KMS-11 (cell line): Measurements from ENCODE around the gene XRCC6.
"Not testable (repeated sequence)": the region's sequence is repeated elsewhere in the genome, so short reads cannot be mapped to it uniquely, and the experiment has no call there.

Experiments used
- H2AFZ ChIP-seq: fragments of 200-600 bp; sonication (generic); 2 replicates; pipeline ENCODE4 v1.6.1; 2016; ENCODE audit warnings: antibody characterized with exemption, mixed run types, low read depth
- H3K27ac ChIP-seq: fragments of 200-600 bp; sonication (generic); 2 replicates; pipeline ENCODE4 v1.6.1; 2016; ENCODE audit warnings: mild to moderate bottlenecking, mixed run types
- H3K27me3 ChIP-seq: fragments of 200-600 bp; sonication (generic); 2 replicates; pipeline ENCODE4 v1.6.1; 2017; ENCODE audit warnings: mild to moderate bottlenecking, low read depth, mixed run types, moderate library complexity; ENCODE audit not compliant: insufficient read depth
- H3K36me3 ChIP-seq: fragments of 200-600 bp; sonication (generic); 2 replicates; pipeline ENCODE4 v1.6.1; 2017; ENCODE audit warnings: mild to moderate bottlenecking, mixed run types; ENCODE audit not compliant: insufficient read depth
- H3K4me1 ChIP-seq: fragments of 200-600 bp; sonication (generic); 2 replicates; pipeline ENCODE4 v1.6.1; 2016; ENCODE audit warnings: mild to moderate bottlenecking, low read depth, mixed run types; ENCODE audit not compliant: poor library complexity, severe bottlenecking
- H3K4me2 ChIP-seq: fragments of 200-600 bp; sonication (generic); 2 replicates; pipeline ENCODE4 v1.7.0; 2016; ENCODE audit warnings: mild to moderate bottlenecking, mixed run types
- H3K4me3 ChIP-seq: fragments of 200-600 bp; sonication (generic); IDR thresholded peaks from 2 replicates; pipeline ENCODE4 v1.6.1; 2017; ENCODE audit warnings: low read depth, low read length, mixed read lengths; ENCODE audit not compliant: insufficient read depth
- H3K79me2 ChIP-seq: fragments of 200-600 bp; sonication (generic); 2 replicates; pipeline ENCODE4 v1.6.1; 2016; ENCODE audit warnings: low read depth, mixed run types; ENCODE audit not compliant: insufficient read depth
- H3K9ac ChIP-seq: fragments of 200-600 bp; sonication (generic); 2 replicates; pipeline ENCODE4 v1.6.1; 2016; ENCODE audit warnings: mild to moderate bottlenecking, mixed run types
- H4K20me1 ChIP-seq: fragments of 200-600 bp; sonication (generic); 2 replicates; pipeline ENCODE4 v1.6.1; 2016; ENCODE audit warnings: mild to moderate bottlenecking, mixed run types; ENCODE audit not compliant: insufficient read depth
- TF ChIP-seq, protein P1 (sequence below): fragments of 200-600 bp; sonication (generic); conservative IDR thresholded peaks from 2 replicates; pipeline ENCODE4 v1.6.1; 2017; ENCODE audit warnings: low read depth, mild to moderate bottlenecking, antibody characterized with exemption, low read length, moderate library complexity, mixed read lengths

XRCC6 gene

DNA sequence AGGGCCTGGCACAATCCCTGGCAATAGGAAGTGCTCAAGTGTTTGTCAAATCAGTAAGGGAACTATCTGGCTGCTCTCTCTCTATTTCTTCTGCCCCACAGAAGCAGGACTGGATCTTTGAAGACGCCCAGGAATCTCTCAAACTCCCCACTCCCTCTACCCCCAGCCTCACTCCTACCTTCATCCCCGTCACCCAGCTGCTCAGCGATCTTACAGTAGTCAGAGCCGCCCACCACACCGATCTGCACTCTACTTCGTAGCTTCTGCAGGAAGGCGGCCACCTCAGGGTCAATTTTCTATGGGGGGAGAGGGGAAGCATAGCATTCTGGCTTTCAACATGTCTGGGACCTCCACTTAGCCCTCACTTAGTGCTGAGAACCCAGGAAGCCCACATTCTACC lies 35.2 kb upstream of the XRCC6 start:
- Histone ChIP-seq H3K79me2 (no peaks in the 10 kb centered on the region), H4K20me1 (no peaks in the 10 kb centered on the region), H3K27ac (no peak overlapping the region), H3K36me3 (no peaks in the 10 kb centered on the region), H3K4me3 (no peak overlapping the region), H3K27me3 (no peaks in the 10 kb centered on the region), H3K4me2 (no peak overlapping the region), H3K9ac (no peak overlapping the region), H3K4me1 (peaks cover 14% of the 10 kb centered on the region), H2AFZ (no peak overlapping the region)
- TF ChIP-seq, protein P1, sequence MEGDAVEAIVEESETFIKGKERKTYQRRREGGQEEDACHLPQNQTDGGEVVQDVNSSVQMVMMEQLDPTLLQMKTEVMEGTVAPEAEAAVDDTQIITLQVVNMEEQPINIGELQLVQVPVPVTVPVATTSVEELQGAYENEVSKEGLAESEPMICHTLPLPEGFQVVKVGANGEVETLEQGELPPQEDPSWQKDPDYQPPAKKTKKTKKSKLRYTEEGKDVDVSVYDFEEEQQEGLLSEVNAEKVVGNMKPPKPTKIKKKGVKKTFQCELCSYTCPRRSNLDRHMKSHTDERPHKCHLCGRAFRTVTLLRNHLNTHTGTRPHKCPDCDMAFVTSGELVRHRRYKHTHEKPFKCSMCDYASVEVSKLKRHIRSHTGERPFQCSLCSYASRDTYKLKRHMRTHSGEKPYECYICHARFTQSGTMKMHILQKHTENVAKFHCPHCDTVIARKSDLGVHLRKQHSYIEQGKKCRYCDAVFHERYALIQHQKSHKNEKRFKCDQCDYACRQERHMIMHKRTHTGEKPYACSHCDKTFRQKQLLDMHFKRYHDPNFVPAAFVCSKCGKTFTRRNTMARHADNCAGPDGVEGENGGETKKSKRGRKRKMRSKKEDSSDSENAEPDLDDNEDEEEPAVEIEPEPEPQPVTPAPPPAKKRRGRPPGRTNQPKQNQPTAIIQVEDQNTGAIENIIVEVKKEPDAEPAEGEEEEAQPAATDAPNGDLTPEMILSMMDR = no peak

DNA sequence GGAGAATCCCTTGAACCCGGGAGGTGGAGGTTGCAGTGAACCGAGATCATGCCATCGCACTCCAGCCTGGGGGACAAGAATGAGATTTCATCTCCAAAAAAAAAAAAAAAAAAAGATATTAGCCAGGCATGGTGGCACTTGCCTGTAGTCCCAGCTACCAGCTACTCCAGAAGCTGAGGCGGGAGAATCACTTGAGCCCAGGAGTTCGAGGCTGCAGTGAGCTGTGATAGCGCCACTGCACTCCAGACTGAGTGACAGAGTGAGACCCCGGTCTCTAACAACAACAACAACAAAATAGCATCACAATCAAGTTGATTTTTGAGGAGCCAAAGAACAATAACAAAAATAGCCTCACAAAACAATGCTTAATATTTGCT lies 33.8 kb upstream of the XRCC6 start:
- H3K79me2 ChIP-seq = no peaks in the 10 kb centered on the region
- no peak overlapping the region for H3K27ac ChIP-seq
- no peak overlapping the region for H3K4me2 ChIP-seq
- peaks cover 8% of the 10 kb centered on the region for H3K4me1 ChIP-seq
- TF ChIP-seq, protein P1 = no peak
- no peaks in the 10 kb centered on the region for H4K20me1 ChIP-seq
- H3K9ac ChIP-seq = no peak overlapping the region
- no peaks in the 10 kb centered on the region for H3K36me3 ChIP-seq
- no peak overlapping the region for H3K4me3 ChIP-seq
- no peaks in the 10 kb centered on the region for H3K27me3 ChIP-seq
- no peak overlapping the region for H2AFZ ChIP-seq

DNA sequence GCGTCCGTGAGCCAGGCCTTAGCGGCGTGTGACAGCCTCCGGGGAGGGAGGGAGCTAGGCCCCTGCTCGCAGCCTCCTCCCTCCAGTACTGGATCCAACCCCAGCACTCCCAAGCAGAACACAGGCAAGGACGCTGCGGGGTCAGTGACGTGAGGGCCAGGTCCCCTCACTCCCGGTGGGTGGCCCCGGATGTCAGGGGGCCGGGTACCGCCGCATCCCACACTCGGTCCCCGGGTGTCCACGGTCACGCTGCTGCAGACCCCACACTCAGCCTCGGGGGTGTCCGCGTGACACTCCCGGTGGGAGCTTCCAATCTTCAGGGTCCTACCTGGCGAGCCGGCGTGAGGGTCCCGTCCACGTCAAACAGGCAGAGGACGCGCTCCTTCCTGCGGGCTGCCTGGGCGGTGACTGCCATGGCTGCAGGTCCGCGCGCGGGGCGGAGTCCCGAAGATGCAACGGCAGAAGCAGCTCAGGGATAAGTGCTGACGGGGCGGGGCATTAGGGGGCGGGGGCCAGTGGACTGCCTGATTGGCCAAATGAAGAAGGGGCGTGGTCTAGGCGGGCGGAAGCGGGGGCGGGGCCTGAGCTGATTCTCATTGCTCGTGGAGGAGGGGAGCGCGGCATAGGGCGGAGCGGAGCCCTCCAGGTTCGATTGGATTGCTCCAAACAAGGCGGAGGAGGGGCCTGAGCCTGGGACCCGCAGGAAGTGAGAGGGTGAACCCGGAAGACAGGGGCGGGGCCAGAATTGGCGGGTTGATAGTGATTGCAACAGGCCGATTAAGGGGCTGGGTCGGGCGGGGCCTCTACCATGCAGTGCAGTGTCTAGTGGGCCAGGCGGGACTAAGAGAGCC lies 31.5 kb upstream of the XRCC6 start, which contains the start of gene PMM1:
Gene PMM1 (minus strand): TSS at position 450 of the 851 bp plus-strand sequence. CDS start 35 bp downstream, at position 415.
- Histone ChIP-seq H3K4me2 (peak within 1 kb of the TSS; percentile 85), H3K27me3 (no peaks in the 10 kb centered on the region), H3K27ac (no peak within 1 kb of the TSS), H3K4me1 (peaks cover 8% of the 10 kb centered on the region), H3K79me2 (no peaks in the 10 kb centered on the region), H4K20me1 (no peaks in the 10 kb centered on the region), H3K9ac (peak within 1 kb of the TSS; percentile 57; the same call in 1 of the 2 replicates), H2AFZ (peak within 1 kb of the TSS; percentile 81), H3K36me3 (no peaks in the 10 kb centered on the region), H3K4me3 (no peak within 1 kb of the TSS)
- TF ChIP-seq, protein P1 = no peak

DNA sequence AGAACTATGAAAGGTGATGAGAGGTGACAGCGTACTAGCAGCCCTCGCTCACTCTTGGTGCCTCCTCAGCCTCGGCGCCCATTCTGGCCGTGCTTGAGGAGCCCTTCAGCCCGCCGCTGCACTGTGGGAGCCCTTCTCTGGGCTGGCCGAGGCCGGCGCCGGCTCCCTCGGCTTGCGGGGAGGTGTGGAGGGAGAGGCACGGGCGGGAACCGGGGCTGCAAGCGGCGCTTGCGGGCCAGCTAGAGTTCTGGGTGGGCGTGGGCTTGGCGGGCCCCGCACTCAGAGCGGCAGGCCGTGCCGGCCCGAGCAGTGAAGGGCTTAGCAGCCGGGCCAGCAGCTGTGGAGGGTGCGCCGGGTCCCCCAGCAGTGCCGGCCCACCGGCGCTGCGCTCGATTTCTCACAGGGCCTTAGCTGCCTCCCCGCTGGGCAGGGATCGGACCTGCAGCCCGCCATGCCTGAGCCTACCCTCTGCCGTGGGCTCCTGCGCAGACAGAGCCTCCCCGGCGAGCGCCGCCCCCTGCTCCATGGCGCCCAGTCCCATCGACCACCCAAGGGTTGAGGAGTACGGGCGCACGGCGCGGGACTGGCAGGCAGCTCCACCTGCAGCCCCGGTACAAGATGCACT lies 27.6 kb upstream of the XRCC6 start:
- not testable (repeated sequence) for H3K9ac ChIP-seq, H3K27ac ChIP-seq, H2AFZ ChIP-seq, H3K4me2 ChIP-seq, H3K27me3 ChIP-seq, H3K36me3 ChIP-seq, H3K4me3 ChIP-seq, H4K20me1 ChIP-seq, H3K79me2 ChIP-seq
- H3K4me1 ChIP-seq = peaks cover 14% of the 10 kb centered on the region

DNA sequence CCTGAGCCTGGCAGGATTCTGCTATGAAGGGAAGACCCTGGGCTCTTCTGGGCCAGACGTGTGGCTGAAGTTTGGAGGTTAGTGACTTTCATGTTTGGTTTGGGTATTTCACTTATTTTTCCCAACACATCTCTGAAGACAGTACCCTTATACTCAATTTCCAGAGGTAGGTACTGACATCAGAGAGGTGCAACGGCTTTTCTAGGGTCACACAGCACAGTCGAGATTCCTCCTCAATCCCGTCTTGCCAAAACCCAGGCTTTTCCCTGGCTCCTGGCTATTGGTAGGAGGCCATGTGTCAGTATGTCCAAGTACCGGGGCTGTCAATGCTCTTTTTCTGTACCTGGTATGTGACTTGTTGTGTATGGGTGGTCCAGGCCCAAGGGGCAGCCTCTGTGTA lies 25.4 kb upstream of the XRCC6 start:
- H3K27ac ChIP-seq = no peak overlapping the region

More for the DNA sequence above, 25.4 kb upstream of the XRCC6 start:
- no peaks in the 10 kb centered on the region for H3K36me3 ChIP-seq
- H4K20me1 ChIP-seq = 0 out of 2 replicates have a peak, but pooled peaks cover 6% of the 10 kb centered on the region
- H3K4me2 ChIP-seq = no peak overlapping the region
- H3K4me1 ChIP-seq = peaks cover 10% of the 10 kb centered on the region
- H3K27me3 ChIP-seq = no peaks in the 10 kb centered on the region
- H3K79me2 ChIP-seq = no peaks in the 10 kb centered on the region
- no peak overlapping the region for H2AFZ ChIP-seq
- TF ChIP-seq, protein P1 = no peak
- no peak overlapping the region for H3K4me3 ChIP-seq
- no peak overlapping the region for H3K9ac ChIP-seq
